Mesothelial cell of epicardium (in vitro differentiated cells): Measurements from ENCODE around the gene SNW1. TPM values are rescaled to one million over a fixed set of nuclear protein-coding genes. Genes with fewer than 3 reads are reported as not detected.

Source experiments
- DNase-seq, 2 experiments: peaks; one replicate each; pipeline ENCODE4 v3.0.0; 2021; ENCODE audit warnings: low spot score in 2 of 2; ENCODE audit not compliant: unreplicated experiment in 2 of 2
- H3K27ac Mint-ChIP-seq: 2 replicates; pipeline ENCODE4 v1.8.0; 2021; ENCODE audit warnings: mixed read lengths
- H3K27me3 Mint-ChIP-seq: 2 replicates; pipeline ENCODE4 v1.8.0; 2021; ENCODE audit warnings: low read depth, mixed read lengths
- H3K36me3 Mint-ChIP-seq: 2 replicates; pipeline ENCODE4 v1.8.0; 2021; ENCODE audit warnings: mixed read lengths
- H3K4me1 Mint-ChIP-seq: 2 replicates; pipeline ENCODE4 v1.8.0; 2021; ENCODE audit warnings: mixed read lengths
- H3K4me3 Mint-ChIP-seq: 2 replicates; pipeline ENCODE4 v1.8.0; 2021; ENCODE audit warnings: mild to moderate bottlenecking, moderate library complexity, mixed read lengths
- H3K9me3 Mint-ChIP-seq: 2 replicates; pipeline ENCODE4 v1.8.0; 2021; ENCODE audit warnings: mixed read lengths
- CTCF ChIP-seq: fragments of 200-600 bp; sonication (generic); IDR thresholded peaks from one replicate; pipeline ENCODE4 v1.5.0; 2021; ENCODE audit warnings: antibody characterized with exemption; ENCODE audit not compliant: unreplicated experiment
- total RNA-seq: library from RNA; stranded (reverse); gene quantifications from 3 replicates; pipeline ENCODE4 v1.2.1, GENCODE V29; 2021

Gene SNW1
- total RNA-seq, 1 donor from 2014 or later: 79.7 TPM

GRCh38 chr14:77707724-77708408, 53.1 kb downstream of the SNW1 start, which contains the start of the genes ALKBH1 and SLIRP:
Gene ALKBH1, minus strand, starts transcription at chr14:77708023. Its CDS starts 19 bp downstream, at chr14:77708004.
Gene SLIRP, plus strand, starts transcription at chr14:77708103. Its CDS starts 9 bp downstream, at chr14:77708112.
- Mint-ChIP-seq H3K4me1 (peaks cover 27% of the 10 kb centered on the region), H3K9me3 (no peaks in the 10 kb centered on the region), H3K27me3 (no peaks in the 10 kb centered on the region), H3K27ac (peak within 1 kb of the TSS; percentile 94), H3K4me3 (peak within 1 kb of the TSS; percentile 96), H3K36me3 (peaks cover 3% of the 10 kb centered on the region)
- DNase-seq: peak; percentile 49 to 74
- TF ChIP-seq CTCF: no peak

GRCh38 chr14:77707355-77707723, 53.6 kb downstream of the SNW1 start:
- peak overlapping the region; percentile 96 for H3K4me3 Mint-ChIP-seq
- DNase-seq: peak in 1 of 2 experiments; percentile 44

GRCh38 chr14:77691259-77691658, 69.7 kb downstream of the SNW1 start:
- no peak for DNase-seq
- Mint-ChIP-seq H3K36me3 (peaks cover 37% of the 10 kb centered on the region), H3K27ac (peak overlapping the region; percentile 21), H3K9me3 (no peaks in the 10 kb centered on the region), H3K4me3 (no peak overlapping the region), H3K4me1 (no peaks in the 10 kb centered on the region), H3K27me3 (no peaks in the 10 kb centered on the region)
- TF ChIP-seq CTCF: no peak

More at GRCh38 chr14:77707355-77707723, 53.6 kb downstream of the SNW1 start:
- peaks cover 3% of the 10 kb centered on the region for H3K36me3 Mint-ChIP-seq
- peaks cover 27% of the 10 kb centered on the region for H3K4me1 Mint-ChIP-seq
- H3K9me3 Mint-ChIP-seq: no peaks in the 10 kb centered on the region
- H3K27me3 Mint-ChIP-seq: no peaks in the 10 kb centered on the region
- H3K27ac Mint-ChIP-seq: peak overlapping the region; percentile 94
- TF ChIP-seq CTCF: no peak

GRCh38 chr14:77682158-77682553, 78.8 kb downstream of the SNW1 start:
- no peak for TF ChIP-seq CTCF
- Mint-ChIP-seq H3K27me3 (no peaks in the 10 kb centered on the region), H3K4me1 (no peaks in the 10 kb centered on the region), H3K9me3 (no peaks in the 10 kb centered on the region), H3K27ac (no peak overlapping the region), H3K36me3 (peaks cover 23% of the 10 kb centered on the region), H3K4me3 (no peak overlapping the region)
- no peak for DNase-seq

GRCh38 chr14:77681196-77682157, 79.5 kb downstream of the SNW1 start:
- H3K36me3 Mint-ChIP-seq: peaks cover 19% of the 10 kb centered on the region
- no peaks in the 10 kb centered on the region for H3K4me1 Mint-ChIP-seq
- DNase-seq: no peak
- H3K9me3 Mint-ChIP-seq: no peaks in the 10 kb centered on the region
- TF ChIP-seq CTCF: no peak
- no peak overlapping the region for H3K4me3 Mint-ChIP-seq
- no peaks in the 10 kb centered on the region for H3K27me3 Mint-ChIP-seq
- H3K27ac Mint-ChIP-seq: no peak overlapping the region
